AG04450 (cell line): ENCODE measurements around the gene EVC2. TPM values are rescaled to one million over a fixed set of nuclear protein-coding genes. Genes with fewer than 3 reads are reported as not detected.

Experiments
- CTCF ChIA-PET: fragments of 300-600, 350-600 bp; formaldehyde crosslinking; extraction: SDS; loops from one replicate; lab custom pipeline; 2022; ENCODE audit warnings: antibody characterized with exemption, inconsistent platforms; lab: Charles Lee
- POLR2A ChIA-PET: fragments of 350-600 bp; formaldehyde crosslinking; extraction: SDS; loops from one replicate; lab custom pipeline; 2021; ENCODE audit warnings: antibody characterized with exemption, inconsistent platforms; lab: Yijun Ruan, JAX
- DNase-seq: peaks from one replicate; pipeline ENCODE4 v3.0.0-alpha.2; 2011; ENCODE audit warnings: low read depth, low spot score
- H3K27ac ChIP-seq: one replicate; pipeline ENCODE4 v1.5.1; 2012; ENCODE audit warnings: low read depth, low read length, control low read depth
- H3K27me3 ChIP-seq: one replicate; pipeline ENCODE4 v1.6.0; 2012; ENCODE audit warnings: low read length; ENCODE audit not compliant: control insufficient read depth, insufficient read depth
- H3K4me3 ChIP-seq: 2 replicates; pipeline ENCODE4 v1.5.1; 2011; ENCODE audit warnings: mild to moderate bottlenecking, low read depth, low read length, control low read depth
- H3K9me3 ChIP-seq: 2 replicates; pipeline ENCODE4 v1.5.1; 2012; ENCODE audit warnings: low read length; ENCODE audit not compliant: control insufficient read depth, insufficient read depth
- CTCF ChIP-seq: IDR thresholded peaks from 2 replicates; pipeline ENCODE4 v1.5.1; 2011; ENCODE audit warnings: low read depth, low read length, control low read depth, inconsistent platforms
- polyA plus RNA-seq: library from polyadenylated mRNA; depleted of rRNA; stranded (reverse); fragments of >200 nt; gene quantifications from 2 replicates; pipeline ENCODE4 v1.2.3, GENCODE V29; 2011

The EVC2 gene
- polyA plus RNA-seq, 1 experiment = 2.1 TPM

GRCh38 chr4:5638976-5639375 lies 69.4 kb downstream of the EVC2 start:
- Histone ChIP-seq H3K9me3 (no peaks in the 10 kb centered on the region), H3K27me3 (no peaks in the 10 kb centered on the region), H3K4me3 (no peak overlapping the region), H3K27ac (peak overlapping the region; percentile 54)
- TF ChIP-seq CTCF = no peak
- ChIA-PET POLR2A (no interaction called here), CTCF (interaction anchor here (0.8 kb wide), 1 partner anchor 152 kb away, joined by 4 read pairs; no protein-coding TSS in a partner anchor)
- DNase-seq = no peak

GRCh38 chr4:5638316-5638715 lies 70.0 kb downstream of the EVC2 start:
- ChIA-PET POLR2A (no interaction called here), CTCF (interaction anchor here (1.5 kb wide), 1 partner anchor 152 kb away, joined by 4 read pairs; no protein-coding TSS in a partner anchor)
- no peaks in the 10 kb centered on the region for H3K27me3 ChIP-seq
- H3K9me3 ChIP-seq = no peaks in the 10 kb centered on the region
- no peak overlapping the region for H3K4me3 ChIP-seq
- no peak for TF ChIP-seq CTCF
- DNase-seq = peak; percentile 13
- H3K27ac ChIP-seq = peak overlapping the region; percentile 54

- Histone ChIP-seq H3K27ac (no peak overlapping the region), H3K27me3 (no peaks in the 10 kb centered on the region), H3K4me3 (no peak overlapping the region), H3K9me3 (0 out of 2 replicates have a peak, but pooled peaks cover 2% of the 10 kb centered on the region)
- no peak for TF ChIP-seq CTCF
- no peak for DNase-seq
- CTCF ChIA-PET = interaction anchor here (1.5 kb wide), 3 partner anchors 19 to 176 kb away, joined by 3 to 4 read pairs (median 3); no protein-coding TSS in a partner anchor
- POLR2A ChIA-PET = no interaction called here
Observed at GRCh38 chr4:5636766-5637670, 71.3 kb downstream of the EVC2 start.

- ChIA-PET CTCF (interaction anchor here (1.5 kb wide), 1 partner anchor 18 kb away, joined by 3 read pairs; no protein-coding TSS in a partner anchor), POLR2A (no interaction called here)
- no peak for TF ChIP-seq CTCF
- Histone ChIP-seq H3K9me3 (0 out of 2 replicates have a peak, but pooled peaks cover 2% of the 10 kb centered on the region), H3K27ac (peak overlapping the region; percentile 57), H3K27me3 (no peaks in the 10 kb centered on the region), H3K4me3 (no peak overlapping the region)
- peak; percentile 38 for DNase-seq
Observed at GRCh38 chr4:5635826-5636195, 72.5 kb downstream of the EVC2 start.

GRCh38 chr4:5632571-5632970 lies 75.8 kb downstream of the EVC2 start:
- no peak for DNase-seq
- Histone ChIP-seq H3K27me3 (no peaks in the 10 kb centered on the region), H3K9me3 (0 out of 2 replicates have a peak, but pooled peaks cover 2% of the 10 kb centered on the region), H3K4me3 (no peak overlapping the region), H3K27ac (no peak overlapping the region)
- POLR2A ChIA-PET = no interaction called here
- no peak for TF ChIP-seq CTCF
- CTCF ChIA-PET = interaction anchor here (1.2 kb wide), 1 partner anchor 180 kb away, joined by 5 read pairs; no protein-coding TSS in a partner anchor
